ENCODE data around the gene PDE11A. TPM values are rescaled to one million over a fixed set of nuclear protein-coding genes. Genes with fewer than 3 reads are reported as not detected.

The PDE11A gene
- total RNA-seq, 2 donors from 2014 or later: 0.28 to 3.5 TPM

DNA sequence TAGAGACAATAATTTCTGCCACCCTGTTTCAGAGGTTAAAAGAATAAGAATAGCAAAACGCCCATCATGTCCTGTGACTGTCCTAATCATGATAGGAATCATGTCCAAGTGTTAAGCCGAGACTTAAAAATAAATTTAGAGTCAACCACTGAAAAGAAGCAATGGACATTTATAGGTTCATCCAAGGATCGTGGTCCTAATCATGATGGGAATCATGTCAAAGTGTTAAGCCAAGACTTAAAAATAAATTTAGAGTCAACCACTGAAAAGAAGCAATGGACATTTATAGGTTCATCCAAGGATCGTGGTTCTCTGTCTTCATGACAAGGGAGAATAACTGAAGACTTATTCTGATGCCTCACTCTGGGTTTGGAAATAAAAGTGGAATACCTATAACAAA lies 73.6 kb downstream of the PDE11A start:
- H3K27me3 ChIP-seq (replicated peaks; ENCODE audit: insufficient read depth): no peaks in the 10 kb centered on the region
- DNase-seq (ENCODE audit: low spot score) (no peak), ATAC-seq (ENCODE audit: insufficient number of reproducible peaks, low FRiP score, low read depth) (no peak)
- no peaks in the 10 kb centered on the region for H3K36me3 ChIP-seq
- H3K27ac ChIP-seq: no peak overlapping the region
- no peaks in the 10 kb centered on the region for H3K9me3 ChIP-seq
- TF ChIP-seq, protein P1, sequence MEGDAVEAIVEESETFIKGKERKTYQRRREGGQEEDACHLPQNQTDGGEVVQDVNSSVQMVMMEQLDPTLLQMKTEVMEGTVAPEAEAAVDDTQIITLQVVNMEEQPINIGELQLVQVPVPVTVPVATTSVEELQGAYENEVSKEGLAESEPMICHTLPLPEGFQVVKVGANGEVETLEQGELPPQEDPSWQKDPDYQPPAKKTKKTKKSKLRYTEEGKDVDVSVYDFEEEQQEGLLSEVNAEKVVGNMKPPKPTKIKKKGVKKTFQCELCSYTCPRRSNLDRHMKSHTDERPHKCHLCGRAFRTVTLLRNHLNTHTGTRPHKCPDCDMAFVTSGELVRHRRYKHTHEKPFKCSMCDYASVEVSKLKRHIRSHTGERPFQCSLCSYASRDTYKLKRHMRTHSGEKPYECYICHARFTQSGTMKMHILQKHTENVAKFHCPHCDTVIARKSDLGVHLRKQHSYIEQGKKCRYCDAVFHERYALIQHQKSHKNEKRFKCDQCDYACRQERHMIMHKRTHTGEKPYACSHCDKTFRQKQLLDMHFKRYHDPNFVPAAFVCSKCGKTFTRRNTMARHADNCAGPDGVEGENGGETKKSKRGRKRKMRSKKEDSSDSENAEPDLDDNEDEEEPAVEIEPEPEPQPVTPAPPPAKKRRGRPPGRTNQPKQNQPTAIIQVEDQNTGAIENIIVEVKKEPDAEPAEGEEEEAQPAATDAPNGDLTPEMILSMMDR (IDR thresholded peaks at IDR 0.05): no peak
- no peak overlapping the region for H3K4me3 ChIP-seq
- H3K4me1 ChIP-seq (ENCODE audit: control insufficient read depth in 1 of 2, low read depth in 2 of 2): no peaks in the 10 kb centered on the region

DNA sequence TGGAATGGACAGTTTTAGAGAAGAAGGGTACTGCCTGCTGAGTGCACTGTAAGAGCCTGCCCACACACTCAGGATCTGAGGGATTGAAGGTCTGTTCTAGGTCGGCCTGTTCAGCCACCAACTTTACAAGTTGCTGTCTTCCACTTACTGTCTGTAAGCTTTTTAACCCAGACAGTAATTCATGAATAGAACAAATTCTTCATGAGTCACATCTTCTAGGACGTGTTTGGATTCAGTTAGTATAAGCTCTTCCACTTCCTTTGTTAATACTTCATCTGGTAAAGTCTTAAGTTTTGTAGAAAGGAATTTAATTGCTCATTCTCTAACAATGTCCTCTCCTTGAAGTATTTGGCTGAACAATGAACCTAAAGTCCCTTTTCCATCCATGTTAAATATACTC lies 74.6 kb downstream of the PDE11A start:
- DNase-seq (ENCODE audit: low spot score): no peak
- TF ChIP-seq, protein P1 (IDR thresholded peaks at IDR 0.05): no peak
- ATAC-seq (ENCODE audit: insufficient number of reproducible peaks, low FRiP score, low read depth): no peak
- Histone ChIP-seq H3K36me3 (no peaks in the 10 kb centered on the region), H3K4me3 (no peak overlapping the region), H3K4me1 (ENCODE audit: control insufficient read depth in 1 of 2, low read depth in 2 of 2) (no peaks in the 10 kb centered on the region), H3K27me3 (replicated peaks; ENCODE audit: insufficient read depth) (no peaks in the 10 kb centered on the region), H3K27ac (no peak overlapping the region), H3K9me3 (no peaks in the 10 kb centered on the region)

DNA sequence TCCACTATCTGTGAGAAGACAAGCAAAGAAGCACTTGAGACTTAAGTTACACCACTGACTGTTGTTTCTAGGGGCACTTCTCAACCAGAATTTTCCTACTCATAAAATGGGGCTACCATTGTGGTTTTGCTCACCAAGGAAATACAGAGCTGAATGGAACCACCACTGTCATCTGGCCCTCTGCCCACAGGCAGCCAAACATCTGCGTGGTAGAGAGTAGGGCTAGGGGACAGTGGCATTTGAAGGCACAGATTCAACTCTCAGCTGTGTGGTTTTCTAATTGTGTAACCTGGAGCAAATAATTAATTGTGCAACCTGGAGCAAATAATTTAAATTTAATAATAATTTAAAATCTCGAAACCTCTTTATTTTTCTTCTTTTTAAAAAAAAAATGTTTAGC lies 79.6 kb downstream of the PDE11A start:
- Histone ChIP-seq H3K27me3 (replicated peaks; ENCODE audit: insufficient read depth) (no peaks in the 10 kb centered on the region), H3K4me3 (no peak overlapping the region), H3K36me3 (no peaks in the 10 kb centered on the region), H3K27ac (no peak overlapping the region), H3K9me3 (no peaks in the 10 kb centered on the region), H3K4me1 (ENCODE audit: control insufficient read depth in 1 of 2, low read depth in 2 of 2) (no peaks in the 10 kb centered on the region)
- ATAC-seq (ENCODE audit: insufficient number of reproducible peaks, low FRiP score, low read depth) (no peak), DNase-seq (ENCODE audit: low spot score) (no peak)
- TF ChIP-seq, protein P1 (IDR thresholded peaks at IDR 0.05): no peak

DNA sequence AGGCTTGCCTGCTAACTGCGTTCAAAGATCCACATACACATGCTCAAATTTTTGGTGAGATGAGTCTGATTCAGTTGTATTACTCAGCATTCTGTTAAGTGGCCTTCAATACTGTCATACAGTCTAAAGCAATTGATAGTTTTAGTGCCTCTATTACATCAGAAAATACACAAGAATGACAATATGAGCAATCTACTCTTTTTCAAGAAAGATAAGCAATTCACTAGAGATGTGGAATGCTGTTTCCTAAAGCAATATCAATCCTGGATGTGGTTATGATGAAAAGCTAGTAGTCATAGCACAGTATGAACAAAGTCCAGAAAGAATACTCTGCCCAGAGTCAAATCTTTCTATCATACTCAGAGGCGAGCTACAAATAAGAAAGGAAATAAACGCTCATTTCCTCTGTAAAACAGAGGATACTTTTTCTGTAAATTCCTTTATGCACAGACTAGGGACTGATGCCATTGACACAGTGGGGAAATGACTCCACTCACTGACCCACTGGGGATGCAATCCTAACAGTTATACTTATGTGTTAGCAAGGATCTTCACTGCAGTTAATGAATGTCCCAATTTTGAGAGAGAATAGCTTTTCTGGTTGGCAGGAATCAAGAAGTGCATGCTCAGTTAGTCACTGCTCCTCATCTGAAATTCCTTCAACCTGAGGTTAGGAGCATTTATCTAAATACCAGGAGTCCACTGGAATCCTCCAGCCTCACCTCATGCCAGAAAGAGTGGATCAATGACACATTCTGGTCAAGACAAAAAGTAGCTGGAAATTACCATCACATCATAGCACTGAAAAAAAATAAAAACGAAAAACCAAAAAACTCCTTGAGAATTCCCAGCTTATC lies 83.3 kb downstream of the PDE11A start:
- ATAC-seq (ENCODE audit: insufficient number of reproducible peaks, low FRiP score, low read depth): no peak
- Histone ChIP-seq H3K4me3 (no peak overlapping the region), H3K4me1 (ENCODE audit: control insufficient read depth in 1 of 2, low read depth in 2 of 2) (no peaks in the 10 kb centered on the region), H3K9me3 (no peaks in the 10 kb centered on the region), H3K27me3 (replicated peaks; ENCODE audit: insufficient read depth) (no peaks in the 10 kb centered on the region), H3K36me3 (no peaks in the 10 kb centered on the region), H3K27ac (no peak overlapping the region)
- no peak for DNase-seq (ENCODE audit: low spot score)
- TF ChIP-seq, protein P1 (IDR thresholded peaks at IDR 0.05): no peak

DNA sequence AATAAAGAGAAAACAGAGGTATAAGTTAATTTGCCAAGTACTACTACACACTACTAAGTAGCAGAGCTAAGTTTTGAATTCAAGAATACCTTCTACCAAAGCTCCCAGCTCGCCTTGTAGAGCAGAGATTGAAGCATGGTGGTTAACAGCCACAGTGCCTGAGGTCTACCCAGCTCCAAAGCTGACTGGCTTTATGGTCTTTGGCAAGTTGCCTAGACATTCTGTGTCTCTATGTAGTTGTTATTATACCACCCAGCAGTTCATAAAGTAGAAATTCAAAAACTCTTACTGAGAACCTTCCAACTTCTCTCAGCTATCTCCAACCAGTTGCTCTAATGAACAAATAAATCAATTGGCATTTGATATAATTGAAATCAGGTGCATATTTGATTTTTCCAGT lies 87.8 kb downstream of the PDE11A start:
- Histone ChIP-seq H3K27ac (no peak overlapping the region), H3K36me3 (no peaks in the 10 kb centered on the region), H3K27me3 (replicated peaks; ENCODE audit: insufficient read depth) (no peaks in the 10 kb centered on the region), H3K9me3 (no peaks in the 10 kb centered on the region), H3K4me3 (no peak overlapping the region), H3K4me1 (ENCODE audit: control insufficient read depth in 1 of 2, low read depth in 2 of 2) (no peaks in the 10 kb centered on the region)
- DNase-seq (ENCODE audit: low spot score) (no peak), ATAC-seq (ENCODE audit: insufficient number of reproducible peaks, low FRiP score, low read depth) (no peak)
- TF ChIP-seq, protein P1 (IDR thresholded peaks at IDR 0.05): no peak

Data from thoracic aorta (tissue), 2 donors.